H1 (cell line): ENCODE measurements around the gene QSOX1. TPM values are rescaled to one million over a fixed set of nuclear protein-coding genes. Genes with fewer than 3 reads are reported as not detected.

Experiments
- CHD2 ChIP-seq: IDR thresholded peaks from 2 replicates; pipeline ENCODE4 v1.6.1; 2012; ENCODE audit warnings: low read length, improper control_type of control experiment
- CHD7 ChIP-seq: fragments of 300-600 bp; sonication (generic); IDR thresholded peaks from 2 replicates; pipeline ENCODE4 v1.7.1; 2012; ENCODE audit warnings: low read length, moderate library complexity, mild to moderate bottlenecking, inconsistent platforms; ENCODE audit not compliant: insufficient replicate concordance
- MAFK ChIP-seq: IDR thresholded peaks from 2 replicates; pipeline ENCODE4 v1.6.1; 2012; ENCODE audit warnings: low read depth, mild to moderate bottlenecking, improper control_type of control experiment, low read length
- PHF8 ChIP-seq: fragments of 200-600 bp; sonication (generic); conservative IDR thresholded peaks from 2 replicates; pipeline ENCODE4 v1.7.1; 2012; ENCODE audit warnings: low read depth, mild to moderate bottlenecking, inconsistent platforms, low read length, moderate library complexity
- SRF ChIP-seq: IDR thresholded peaks from 2 replicates; pipeline ENCODE4 v1.6.1; 2011; ENCODE audit warnings: mild to moderate bottlenecking, low read depth, low read length, moderate library complexity
- SUZ12 ChIP-seq: fragments of 200-600 bp; sonication (generic); IDR thresholded peaks from 2 replicates; pipeline ENCODE4 v1.6.1; 2012; ENCODE audit warnings: mild to moderate bottlenecking, inconsistent platforms, low read length, moderate library complexity, mixed read lengths
- polyA plus RNA-seq, 7 experiments: library from polyadenylated mRNA; depleted of rRNA in 3 of 7; stranded (reverse) in 5 of 7; unstranded in 2 of 7; fragments of >200 nt in 5 of 7; fragments of 200-250 nt in 2 of 7; gene quantifications; 1 replicate in 5 of 7; 2 replicates in 1 of 7; 4 replicates in 1 of 7; pipeline versions ENCODE4 v1.2.1 to v1.2.3, GENCODE V29; 2011 to 2013; ENCODE audit warnings: missing spikeins in 2 of 7, mixed read lengths in 2 of 7
- total RNA-seq: library from RNA; stranded (reverse); fragmentation: NEBNext Ultra II Directional; extraction: Animal tissue kit (Norgen Biotek cat#: 25700); gene quantifications from 2 replicates; pipeline ENCODE4 v1.2.1, GENCODE V29; 2021

Gene QSOX1
- total and polyA plus RNA-seq, 2 of the 8 experiments (the other 6 are each of a cell fraction or from before 2014, with no cell fraction given), result 97.7 to 123 TPM

- TF ChIP-seq CHD7 (no peak), MAFK (no peak), CHD2 (no peak), PHF8 (no peak), SRF (no peak), SUZ12 (no peak)
Measured at GRCh38 chr1:180175806-180176205, 21.1 kb downstream of the QSOX1 start (continued).
